NCI-H526 (cell line): Measurements from ENCODE around the gene TADA2B.
A peak's percentile ranks its signal among the peaks of the same experiment; 100 is the strongest.
"Not testable (repeated sequence)": the region's sequence is repeated elsewhere in the genome, so short reads cannot be mapped to it uniquely, and the experiment has no call there.

Experiments
- DNase-seq, 2 experiments: peaks; one replicate each; lab custom pipeline; 2025; lab: John Stamatoyannopoulos, UW

Gene TADA2B

DNA sequence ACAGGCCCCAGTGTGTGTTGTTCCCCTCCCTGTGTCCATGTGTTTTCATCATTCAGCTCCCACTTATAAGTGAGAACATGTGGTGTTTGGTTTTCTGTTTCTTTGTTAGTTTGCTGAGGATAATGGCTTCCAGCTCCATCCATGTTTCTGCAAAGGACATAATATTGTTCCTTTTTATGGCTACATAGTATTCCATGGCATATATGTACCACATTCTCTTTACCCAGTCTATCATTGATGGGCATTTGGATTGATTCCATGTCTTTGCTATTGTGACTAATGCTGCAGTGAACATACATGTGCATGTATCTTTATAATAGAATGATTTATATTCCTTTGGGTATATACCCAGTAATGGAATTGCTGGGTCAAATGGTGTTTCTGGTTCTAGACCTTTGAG, 36.3 kb downstream of the TADA2B start:
- DNase-seq: not testable (repeated sequence)

DNA sequence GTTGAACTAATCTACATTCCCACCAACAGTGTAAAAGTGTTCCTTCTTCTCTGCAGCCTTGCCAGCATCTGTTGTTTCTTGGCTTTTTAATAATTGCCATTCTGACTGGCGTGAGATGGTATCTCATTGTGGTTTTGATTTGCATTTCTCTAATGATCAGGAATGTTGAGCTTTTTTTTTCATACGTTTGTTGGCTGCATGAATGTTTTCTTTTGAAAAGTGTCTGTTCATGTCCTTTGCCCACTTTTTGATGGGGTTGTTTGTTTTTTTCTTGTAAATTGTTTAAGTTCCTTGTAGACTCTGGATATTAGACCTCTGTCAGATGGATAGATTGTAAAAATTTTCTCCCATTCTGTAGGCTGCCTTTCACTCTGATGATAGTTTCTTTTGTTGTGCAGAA, 36.7 kb downstream of the TADA2B start:
- peak in 1 of 2 experiments; percentile 28 for DNase-seq

DNA sequence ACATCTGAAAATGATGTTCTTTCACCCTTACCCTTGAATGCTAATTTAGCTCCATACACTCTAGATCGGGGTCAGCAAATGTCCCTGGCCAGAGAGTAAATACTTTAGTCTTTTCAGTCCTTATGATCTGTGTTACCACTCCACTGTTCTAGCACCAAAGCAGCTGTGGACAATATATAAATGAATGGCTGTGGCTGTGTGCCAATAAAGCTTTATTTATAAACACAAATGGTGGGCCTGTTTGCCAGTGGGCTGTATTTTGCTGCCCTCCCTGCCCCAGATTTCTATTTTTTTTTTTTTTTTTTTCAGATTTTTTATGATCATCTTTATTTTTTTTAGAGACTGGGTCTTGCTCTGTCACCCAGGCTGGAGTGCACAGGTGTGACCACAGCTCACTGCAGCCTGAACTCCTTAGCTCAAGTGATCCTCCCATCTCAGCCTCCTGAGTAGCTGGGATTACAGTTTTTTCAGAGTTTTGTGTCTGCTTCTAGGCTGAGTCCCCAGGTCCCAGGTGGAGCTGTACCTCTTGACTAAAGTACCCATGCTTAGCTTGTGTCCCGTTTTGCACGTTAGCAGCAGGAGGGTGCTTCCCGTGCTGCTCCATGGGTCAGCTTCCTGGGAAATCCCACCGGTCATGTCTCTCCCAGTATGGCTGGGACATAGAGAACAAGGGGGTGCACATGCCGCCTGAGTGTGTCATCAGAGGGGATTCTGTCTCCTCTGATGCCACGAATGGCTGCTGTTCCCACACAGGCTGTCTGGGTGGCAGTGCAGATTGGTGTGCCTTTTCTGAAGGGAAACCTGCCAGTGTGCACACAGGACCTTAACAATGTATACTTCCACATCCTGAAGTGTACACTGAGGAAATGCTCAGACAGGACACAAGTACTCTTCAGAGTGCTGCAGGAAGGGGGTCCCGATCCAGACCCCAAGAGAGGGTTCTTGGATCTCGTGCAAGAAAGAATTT, 40.7 kb downstream of the TADA2B start:
- DNase-seq: no peak

DNA sequence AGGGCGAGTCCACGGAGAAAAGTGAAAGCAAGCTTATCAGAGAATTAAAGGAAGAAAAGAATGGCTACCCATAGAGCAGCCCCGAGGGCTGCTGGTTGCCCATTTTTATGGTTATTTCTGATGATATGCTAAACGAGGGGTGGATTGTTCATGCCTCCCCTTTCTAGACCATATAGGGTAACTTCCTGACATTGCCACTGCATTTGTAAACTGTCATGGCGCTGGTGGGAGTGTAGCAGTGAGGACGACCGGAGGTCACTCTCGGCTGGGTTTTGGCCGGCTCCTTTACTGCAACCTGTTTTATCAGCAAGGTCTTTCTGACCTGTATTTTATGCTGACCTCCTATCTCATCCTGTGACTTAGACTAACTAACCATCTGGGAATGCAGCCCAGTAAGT, 41.4 kb downstream of the TADA2B start:
- DNase-seq: not testable (repeated sequence)

DNA sequence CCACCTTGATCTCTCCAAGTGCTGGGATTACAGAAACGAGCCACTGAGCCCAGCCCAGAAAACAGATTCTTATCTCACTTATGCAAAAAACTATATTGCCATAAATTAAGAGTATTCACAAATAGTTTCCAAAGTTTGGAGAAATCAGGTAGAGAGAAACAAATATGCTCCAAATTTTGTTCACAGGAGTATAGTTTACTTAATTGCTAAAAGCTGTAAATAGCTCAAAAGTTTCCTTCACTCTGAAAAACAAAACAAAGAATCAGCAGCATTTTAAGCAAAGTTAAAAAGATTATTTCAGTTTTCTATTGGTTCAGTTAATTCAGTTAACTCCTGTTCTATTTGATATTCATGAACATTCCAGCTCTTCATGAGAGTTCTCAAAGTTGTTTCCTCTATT, 43.2 kb downstream of the TADA2B start:
- peak in 1 of 2 experiments; percentile 23 for DNase-seq

DNA sequence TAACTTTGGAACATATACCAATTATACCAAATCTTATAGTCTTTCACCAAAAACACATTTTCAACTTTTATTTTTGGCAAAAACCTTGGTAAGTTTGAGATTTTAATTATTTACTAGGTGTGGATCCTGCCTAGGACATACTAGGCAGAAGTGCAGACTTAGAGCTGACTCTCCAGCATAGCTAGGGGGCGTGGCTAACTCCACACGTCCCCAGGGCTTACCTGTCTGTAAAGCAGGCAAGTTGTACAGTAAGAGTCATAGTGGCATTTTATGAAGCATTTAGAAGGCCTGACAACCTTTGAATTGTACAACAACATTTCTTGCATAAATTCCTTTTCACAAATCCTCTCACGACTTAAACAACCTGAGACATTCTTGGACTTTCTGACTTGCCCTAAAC, 43.9 kb downstream of the TADA2B start:
- peak in 1 of 2 experiments; percentile 10 for DNase-seq

DNA sequence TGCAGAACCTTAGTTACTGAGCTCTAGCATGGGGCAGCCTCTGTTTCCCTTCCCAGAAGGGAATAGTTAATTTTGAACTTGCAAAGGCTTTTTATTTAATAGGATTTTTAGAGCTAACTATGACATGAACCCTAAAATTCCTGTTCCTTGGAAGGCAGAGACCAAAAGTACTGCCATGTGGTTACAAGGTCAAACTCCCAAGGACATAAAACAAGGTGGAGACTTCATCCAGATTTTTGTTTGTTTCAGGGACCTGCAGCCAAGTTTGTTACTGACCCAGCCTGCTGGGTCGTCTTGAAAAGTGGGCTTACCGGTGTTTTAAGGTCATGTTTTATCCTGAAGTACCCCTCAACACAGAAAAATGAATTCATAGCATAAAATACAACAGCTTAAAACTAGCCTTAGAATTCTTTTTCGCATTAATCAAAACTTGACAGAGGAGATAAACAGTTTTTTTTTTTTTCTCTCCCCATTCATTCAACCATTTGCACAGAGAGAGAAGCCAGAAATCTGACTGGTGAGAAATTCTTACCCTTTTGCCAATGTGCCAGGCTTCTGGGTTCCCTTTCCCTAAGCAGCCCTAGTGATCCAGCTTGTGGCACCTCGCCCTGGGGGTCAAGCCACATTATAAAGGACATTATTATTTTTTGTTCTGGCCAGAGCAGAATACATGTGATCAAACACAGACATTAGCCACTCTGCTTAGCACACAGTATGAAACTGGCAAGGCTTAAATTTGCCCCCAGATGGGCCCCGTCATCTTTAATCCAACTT, 46.2 kb downstream of the TADA2B start:
- no peak for DNase-seq

DNA sequence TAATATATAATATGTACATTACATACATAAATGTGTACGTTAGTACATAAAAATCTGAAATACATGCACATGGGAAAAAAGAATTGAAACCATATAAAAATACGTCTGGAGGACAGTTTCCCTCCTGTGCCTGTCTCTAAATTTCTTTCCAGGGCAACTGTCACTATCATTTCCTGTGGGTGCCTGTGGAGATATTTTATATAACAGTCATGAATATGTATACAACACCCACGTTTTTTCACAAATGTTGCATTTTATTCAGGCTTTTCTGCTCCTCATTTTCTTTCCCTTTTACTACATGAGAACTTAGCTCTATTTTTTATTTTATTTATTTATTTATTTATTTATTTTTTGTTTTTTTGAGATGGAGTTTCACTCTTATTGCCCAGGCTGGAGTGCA, 48.9 kb downstream of the TADA2B start:
- no peak for DNase-seq

DNA sequence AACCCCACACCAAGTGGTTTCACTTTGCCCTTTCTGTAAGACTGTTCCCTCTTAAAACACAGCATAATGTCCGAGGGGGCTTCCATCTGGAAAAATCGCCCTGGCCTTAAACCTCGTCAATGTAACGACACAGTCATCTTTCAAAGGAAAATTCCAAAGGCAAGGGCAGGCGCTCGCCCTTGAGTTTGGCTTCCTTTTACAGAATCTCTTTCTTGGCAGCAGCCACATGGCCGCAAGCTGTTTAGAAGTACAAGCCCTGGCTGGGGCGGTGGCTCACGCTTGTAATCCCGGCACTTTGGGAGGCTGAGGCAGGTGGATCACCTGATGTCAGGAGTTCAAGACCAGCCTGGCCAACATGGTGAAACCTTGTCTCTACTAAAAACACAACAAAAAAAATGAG, 51.7 kb downstream of the TADA2B start:
- DNase-seq: no peak

DNA sequence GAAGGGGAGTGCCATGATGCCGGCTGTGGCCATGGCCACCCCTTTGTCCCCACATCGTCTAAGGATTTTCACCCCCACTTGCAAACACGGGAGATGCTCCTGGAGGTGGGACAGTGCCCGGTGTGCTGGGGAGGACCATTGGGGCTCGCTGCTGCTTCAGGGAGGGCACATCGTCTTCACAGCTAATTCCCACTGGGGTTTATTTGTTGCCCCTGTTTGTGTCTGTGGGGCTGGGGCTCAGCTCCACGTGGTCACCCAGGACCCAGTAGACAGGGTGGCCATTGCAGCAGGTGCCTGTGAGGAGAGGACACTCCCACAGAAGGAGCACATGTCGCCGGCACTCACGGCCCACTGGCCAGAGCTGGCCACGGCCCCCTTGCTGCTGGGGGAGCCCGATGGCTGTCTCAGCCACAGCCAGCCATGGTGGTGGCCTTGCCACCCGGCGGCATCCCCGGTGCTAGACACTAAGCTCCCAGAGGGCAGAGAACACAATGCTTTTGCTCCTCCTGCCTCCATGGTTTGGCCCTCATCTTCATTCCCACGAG, 52.5 kb downstream of the TADA2B start:
- DNase-seq: no peak

DNA sequence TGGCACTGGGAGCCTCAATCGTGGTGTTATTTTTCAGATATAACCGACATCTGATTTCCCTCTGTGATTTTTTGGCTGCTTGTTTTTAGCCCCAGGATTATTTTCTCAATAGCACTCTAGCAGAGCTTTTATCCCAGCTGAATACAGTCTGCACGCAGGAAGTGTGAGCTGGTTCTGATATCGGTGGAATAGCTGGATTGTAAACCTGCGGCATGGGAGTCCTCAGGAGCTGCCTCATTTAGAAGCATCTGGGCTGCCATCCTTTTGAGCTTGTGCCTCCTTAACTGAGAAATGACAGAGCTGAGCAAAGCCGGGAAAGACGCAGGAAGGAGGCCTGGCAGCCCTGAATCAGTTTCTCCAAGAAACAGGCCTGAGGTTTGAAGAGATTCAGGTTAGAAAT, 53.1 kb downstream of the TADA2B start:
- DNase-seq: no peak

DNA sequence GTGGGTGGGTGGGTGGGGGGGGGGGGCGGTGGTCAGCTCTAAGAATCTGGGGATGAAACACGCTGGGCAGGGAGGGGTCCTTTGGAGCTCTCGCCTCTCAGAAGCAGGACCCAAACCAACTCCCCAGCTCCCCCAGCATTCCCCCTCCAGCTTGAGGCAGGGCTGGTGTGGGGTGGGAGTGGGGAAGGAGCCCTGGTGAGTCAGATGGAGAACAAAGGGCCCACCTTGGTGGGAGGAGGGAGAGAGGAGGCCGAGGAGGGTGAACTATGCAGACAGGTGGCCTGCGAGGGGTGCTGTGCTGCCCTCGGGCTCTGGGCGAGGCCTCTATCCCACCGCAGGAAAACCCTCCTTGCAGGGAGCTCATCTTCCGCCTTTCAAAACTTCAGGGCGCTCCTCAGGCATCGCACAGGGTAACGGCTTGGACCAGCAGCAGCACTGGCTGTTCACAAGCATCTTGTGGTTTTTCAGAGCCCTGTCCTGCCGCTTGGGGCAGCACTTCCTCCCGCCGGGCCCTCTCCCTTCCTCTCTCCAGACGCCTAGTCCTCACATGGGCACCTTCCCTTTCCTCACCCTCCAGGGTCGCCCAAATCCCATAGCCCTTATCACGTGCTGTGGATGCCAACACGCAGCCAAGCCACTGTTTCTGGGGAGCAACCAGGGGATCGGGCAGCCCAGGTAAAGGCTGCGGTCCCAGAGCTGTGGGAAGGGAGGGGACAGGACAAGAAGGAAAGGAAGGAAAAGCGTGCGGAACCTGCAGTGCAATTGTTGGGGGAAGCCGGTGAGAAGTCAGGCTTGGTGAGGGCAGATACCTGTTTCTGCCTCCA, 58.7 kb downstream of the TADA2B start:
- peak; percentile 63 to 87 for DNase-seq

DNA sequence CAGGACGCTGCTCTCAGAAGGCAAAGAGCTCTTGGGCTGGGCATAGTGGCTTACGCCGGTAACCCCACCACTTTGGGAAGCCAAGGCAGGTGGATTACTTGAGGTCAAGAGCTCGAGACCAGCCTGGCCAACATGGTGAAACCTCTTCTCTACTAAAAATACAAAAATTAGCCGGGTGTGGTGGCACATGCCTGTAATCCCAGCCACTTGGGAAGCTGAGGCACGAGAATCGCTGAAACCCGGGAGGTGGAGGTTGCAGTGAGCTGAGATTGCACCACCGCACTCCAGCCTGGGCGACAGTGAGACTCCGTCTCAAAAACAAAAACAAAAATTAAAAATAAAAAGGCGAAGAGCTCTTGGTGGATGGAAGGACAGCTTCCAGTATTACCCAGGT, 59.3 kb downstream of the TADA2B start:
- not testable (repeated sequence) for DNase-seq

DNA sequence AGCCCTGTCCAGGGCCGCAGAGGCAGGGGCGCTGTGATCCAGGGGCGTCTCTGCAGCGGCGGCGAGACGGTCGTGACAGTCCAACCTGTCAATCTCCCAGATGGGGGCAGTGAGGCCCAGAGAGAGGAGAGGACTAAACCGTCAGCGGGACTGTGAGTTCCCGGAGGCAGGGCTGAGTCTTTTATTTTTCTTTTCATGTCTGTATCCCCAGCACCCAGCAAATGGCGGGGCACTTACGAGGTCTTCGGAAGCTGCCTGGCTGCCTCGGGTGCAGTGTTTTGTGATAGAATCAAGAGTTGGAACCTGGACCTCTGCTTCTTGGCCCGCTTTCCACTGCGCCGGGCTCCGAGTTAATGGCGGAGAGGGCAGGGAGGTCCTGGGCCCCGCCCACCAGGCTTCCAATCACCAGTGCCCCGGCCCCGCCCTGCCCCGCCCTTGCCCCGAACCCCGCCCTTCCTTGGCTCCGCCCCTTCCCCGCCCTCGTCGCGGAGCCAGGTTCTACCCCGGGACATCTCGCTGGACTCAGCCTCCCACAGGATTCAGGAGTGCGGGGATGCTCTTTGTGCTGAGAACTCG, 59.9 kb downstream of the TADA2B start:
- DNase-seq: peak; percentile 68 to 93

DNA sequence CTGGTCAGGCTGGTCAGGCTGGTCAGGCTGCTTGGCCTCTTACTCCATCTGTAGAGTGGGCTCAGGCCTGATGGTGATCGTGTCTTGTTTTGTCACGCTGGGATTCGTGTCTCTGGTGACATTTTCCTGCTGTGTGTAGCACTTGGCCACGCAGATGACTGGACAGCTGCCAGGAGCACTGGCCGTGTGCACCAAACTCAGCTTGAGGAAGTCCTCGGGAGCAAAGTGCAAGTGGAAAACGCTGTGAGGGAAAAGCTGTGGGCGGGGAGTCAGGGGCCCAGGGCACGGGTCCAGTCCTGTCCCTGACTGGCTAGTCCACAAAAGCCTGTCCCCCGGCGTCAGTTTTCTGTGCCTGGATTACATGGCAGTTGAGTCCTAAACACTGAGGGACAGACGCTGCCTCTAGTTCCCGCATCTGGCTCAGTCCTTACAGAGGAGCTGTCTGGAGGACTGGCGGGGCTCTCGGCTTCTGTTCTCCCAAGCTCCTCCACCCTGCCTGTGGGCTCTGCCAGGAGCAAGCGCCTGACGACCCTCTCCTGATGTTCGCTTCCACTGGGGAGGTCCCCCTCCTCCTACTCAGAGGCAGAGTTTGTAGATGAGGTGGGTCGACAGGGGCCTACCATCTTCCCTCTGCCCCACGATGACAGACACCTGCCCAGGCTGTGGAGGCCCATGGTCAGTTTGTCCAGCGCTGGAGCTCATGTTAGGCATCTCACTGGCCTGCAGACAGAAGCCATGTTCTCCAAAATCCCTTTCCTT, 60.6 kb downstream of the TADA2B start:
- DNase-seq: peak in 1 of 2 experiments; percentile 36

DNA sequence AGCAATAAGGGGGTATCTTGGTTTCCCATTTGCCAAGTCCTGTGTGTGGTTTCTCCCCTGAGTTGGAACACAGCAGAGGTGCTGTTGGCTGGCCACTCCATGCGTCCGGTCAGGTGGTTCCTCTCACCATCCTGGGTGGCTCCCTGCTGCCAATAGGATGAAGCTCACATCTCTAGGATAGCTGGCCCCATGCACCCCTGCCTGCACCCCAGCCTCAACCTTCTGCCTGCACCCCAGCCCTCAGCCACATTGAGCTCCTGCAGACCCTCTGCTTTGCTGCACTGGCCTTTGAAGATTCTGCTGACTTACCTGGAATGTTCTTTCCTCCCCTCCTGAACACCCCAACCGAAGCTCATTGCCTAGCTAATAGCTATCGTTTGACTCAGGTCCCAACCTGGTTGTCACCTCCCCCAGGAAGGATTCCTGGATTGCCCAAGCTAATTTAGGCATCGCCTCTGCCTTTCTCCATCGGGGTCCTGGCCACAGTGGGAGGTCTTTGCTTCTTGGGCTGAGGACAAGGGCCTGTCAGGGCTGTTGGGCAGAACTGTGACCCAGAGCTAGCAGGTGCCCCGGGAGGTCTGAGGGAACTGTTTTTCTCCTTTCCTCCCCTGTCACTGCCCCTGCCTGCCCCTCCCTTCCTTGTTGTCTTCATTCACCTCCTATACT, 61.3 kb downstream of the TADA2B start:
- DNase-seq: no peak

DNA sequence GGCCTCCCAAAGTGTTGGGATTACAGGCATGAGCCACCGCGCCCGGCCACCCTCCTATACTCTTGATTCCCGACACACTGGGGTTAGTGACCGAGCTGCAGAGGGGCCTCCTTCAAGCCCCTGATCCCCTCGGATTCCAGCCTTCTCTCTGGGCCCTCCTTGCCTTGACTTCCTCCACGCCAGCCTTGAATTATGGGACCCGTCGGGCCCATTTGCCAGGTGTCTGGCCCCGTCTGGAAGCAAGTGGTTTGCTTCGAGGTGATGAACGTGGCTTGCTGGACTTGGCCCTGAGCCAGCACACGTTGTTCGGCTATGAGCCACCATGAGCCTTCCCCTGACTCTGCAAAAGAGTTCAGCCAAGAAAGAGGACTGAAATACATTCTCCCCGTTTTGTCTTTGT, 62.1 kb downstream of the TADA2B start:
- DNase-seq: no peak

DNA sequence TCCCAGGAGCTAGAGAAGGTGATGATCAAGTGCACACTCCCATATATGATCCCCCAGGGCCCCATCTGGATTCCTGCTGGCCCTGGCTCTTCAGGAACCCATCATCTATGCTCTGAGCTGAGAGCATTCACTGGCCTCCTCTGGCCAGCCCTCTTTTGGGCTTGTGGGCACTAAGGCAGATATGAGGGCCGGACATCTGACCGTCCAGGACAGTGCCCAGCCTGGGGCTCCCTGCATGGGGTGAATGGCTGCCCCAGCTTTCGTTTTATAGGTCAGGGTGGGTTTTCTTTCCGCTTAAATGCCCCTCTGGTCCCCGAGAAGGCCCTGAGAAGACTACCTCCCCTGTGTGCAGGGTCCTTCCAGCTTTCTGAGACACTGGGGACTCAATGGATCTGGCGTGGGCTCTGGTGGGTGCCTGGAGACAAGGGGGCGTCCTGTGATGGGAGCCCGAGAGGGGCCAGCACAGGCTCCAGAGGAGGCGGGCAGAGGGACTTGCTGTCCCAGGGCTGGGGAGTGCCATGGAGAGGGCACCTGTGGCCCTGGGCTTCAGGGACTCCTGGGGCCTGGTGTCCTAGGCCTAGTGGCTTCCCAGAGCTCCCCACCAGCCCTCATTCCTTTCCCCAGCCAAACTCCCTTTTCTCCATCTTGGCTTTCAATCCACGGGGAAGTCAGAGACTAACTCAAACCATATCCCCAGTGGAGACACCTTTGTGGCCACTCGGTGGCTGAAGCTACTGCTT, 64.2 kb downstream of the TADA2B start:
- no peak for DNase-seq
